ENCODE measurements around the gene PLEKHS1. TPM values are rescaled to one million over a fixed set of nuclear protein-coding genes. Genes with fewer than 3 reads are reported as not detected.

PLEKHS1 gene
- under 0.01 TPM in 1 of 2 replicates, not detected in the other for total RNA-seq

DNA sequence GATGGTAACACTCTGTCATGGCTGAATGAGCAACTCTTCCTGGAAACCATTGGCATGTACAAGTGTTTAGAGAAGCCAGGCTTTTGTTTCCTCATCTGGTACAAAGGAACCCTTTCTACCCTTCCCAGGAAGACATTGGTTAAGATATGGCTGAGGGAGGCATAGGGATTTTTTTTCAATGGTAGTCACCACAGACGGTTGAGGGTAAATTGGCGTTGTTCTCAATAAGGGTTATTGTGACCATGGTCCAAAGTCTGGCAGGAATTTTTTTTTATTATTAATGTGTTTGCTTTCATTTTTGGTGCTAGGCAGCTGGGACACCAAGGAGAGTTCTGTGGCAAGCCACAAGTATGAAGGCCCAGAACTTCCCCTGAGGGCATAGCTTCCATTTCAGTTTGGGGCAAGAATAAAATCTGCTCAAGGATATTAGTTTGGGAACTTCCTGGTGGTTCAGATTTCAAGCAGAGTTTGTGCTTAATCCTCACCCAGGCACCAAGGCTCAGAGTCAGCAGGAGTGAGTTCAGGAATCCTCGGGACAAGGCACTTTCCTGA lies at the start of gene PLEKHS1:
TSS of gene PLEKHS1 (plus strand) at position 502 of the 552 bp plus-strand sequence. CDS start 3,596 bp downstream, outside the sequence.
- TF ChIP-seq, protein P1, sequence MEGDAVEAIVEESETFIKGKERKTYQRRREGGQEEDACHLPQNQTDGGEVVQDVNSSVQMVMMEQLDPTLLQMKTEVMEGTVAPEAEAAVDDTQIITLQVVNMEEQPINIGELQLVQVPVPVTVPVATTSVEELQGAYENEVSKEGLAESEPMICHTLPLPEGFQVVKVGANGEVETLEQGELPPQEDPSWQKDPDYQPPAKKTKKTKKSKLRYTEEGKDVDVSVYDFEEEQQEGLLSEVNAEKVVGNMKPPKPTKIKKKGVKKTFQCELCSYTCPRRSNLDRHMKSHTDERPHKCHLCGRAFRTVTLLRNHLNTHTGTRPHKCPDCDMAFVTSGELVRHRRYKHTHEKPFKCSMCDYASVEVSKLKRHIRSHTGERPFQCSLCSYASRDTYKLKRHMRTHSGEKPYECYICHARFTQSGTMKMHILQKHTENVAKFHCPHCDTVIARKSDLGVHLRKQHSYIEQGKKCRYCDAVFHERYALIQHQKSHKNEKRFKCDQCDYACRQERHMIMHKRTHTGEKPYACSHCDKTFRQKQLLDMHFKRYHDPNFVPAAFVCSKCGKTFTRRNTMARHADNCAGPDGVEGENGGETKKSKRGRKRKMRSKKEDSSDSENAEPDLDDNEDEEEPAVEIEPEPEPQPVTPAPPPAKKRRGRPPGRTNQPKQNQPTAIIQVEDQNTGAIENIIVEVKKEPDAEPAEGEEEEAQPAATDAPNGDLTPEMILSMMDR (IDR thresholded peaks at IDR 0.05; ENCODE audit: insufficient read depth, low read depth, low read length) = no peak
- H3K4me3 ChIP-seq (ENCODE audit: low read depth, low read length) = no peak within 1 kb of the TSS
- peak; percentile 18 for DNase-seq (ENCODE audit: low read depth)

DNA sequence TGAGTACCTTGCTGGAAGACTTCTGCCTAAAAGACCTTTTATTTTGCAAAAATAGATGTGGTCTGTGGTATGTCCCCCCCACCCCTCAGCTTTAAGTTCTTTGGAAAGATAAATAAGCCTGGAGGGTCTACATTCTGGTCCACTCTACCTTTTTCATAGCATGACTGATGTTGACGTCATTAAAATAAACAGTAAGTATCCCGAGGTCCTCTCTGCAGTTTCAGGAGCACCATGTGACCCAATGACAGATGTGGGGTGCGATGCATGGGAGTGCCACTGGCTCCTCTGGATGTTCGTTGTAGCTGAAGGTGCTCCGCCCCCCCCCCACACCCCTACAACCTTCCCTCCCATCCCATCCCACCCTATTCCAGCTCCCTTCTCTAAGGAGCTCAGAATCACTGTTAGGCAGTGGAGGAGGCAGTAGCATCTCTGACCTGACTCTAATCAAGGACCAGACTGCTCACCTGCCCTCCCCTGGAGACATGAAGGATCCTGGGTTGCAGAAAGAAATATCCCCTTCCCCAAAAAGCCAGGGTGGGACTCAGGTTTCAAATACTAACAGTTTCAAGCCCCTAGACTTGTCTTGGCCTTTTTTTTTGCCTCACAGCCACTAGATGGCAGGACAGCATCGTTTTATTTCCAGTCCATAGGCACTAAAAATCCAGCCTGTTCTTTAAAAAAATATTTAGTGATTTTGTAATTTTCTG lies 46.7 kb upstream of the PLEKHS1 start:
- TF ChIP-seq, protein P1 (IDR thresholded peaks at IDR 0.05; ENCODE audit: insufficient read depth, low read depth, low read length) = peak; percentile 77
- no peak overlapping the region for H3K4me3 ChIP-seq (ENCODE audit: low read depth, low read length)
- DNase-seq (ENCODE audit: low read depth) = peak; percentile 62

DNA sequence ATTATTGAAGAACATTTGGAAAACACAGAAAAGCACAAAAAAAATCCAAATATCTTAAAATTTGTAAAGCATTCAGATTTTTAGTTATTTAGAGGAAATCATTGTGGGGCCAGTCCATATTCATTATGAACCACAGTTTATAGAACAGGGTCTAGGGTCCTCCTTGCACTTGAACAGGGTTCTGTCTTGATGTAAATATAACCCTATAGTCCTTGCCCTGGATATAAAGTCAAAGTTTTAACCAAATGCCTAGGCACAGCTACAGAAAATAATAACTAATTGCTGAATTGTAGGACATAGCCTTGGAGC lies 46.2 kb upstream of the PLEKHS1 start:
- TF ChIP-seq, protein P1 (IDR thresholded peaks at IDR 0.05; ENCODE audit: insufficient read depth, low read depth, low read length) = no peak
- no peak overlapping the region for H3K4me3 ChIP-seq (ENCODE audit: low read depth, low read length)
- no peak for DNase-seq (ENCODE audit: low read depth)

DNA sequence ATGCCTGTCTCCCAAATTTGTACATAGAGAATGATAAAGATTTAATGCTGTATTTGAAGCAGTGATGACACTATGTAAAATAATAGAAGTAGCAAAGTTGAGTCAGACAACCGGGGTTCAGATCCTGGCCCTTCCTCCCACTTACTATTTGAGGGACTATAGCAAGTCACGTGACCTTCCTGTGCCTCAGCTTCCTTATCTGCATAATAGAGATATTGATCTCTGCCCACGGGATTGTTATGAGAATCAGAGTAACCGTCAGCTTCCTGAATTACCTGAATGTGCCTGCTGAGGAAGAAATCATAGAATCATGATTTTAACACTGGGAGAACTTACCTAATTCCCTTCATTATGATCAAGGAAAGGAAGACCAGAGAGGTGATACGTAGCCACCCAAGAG lies 44.9 kb upstream of the PLEKHS1 start:
- TF ChIP-seq, protein P1 (IDR thresholded peaks at IDR 0.05; ENCODE audit: insufficient read depth, low read depth, low read length) = no peak
- no peak overlapping the region for H3K4me3 ChIP-seq (ENCODE audit: low read depth, low read length)
- no peak for DNase-seq (ENCODE audit: low read depth)

DNA sequence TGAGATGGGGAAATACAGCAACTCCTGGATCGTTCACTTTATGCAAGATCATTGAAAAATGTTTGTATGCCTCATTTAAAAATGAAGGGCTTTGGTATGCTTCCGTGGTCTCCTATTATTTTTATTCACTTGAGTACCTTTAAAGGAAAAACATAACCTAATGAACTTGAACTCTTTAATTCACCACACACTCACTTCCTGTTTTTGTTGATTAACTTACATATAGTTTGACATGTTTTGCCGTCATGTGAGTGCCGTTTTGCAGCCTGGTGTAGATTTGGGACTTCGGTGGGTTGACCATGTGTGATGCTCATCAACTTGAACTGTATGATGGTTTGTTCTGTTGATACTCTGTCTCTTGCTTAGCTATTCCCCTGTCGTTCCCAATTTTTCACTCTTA lies 42.8 kb upstream of the PLEKHS1 start:
- DNase-seq (ENCODE audit: low read depth) = no peak
- TF ChIP-seq, protein P1 (IDR thresholded peaks at IDR 0.05; ENCODE audit: insufficient read depth, low read depth, low read length) = no peak
- H3K4me3 ChIP-seq (ENCODE audit: low read depth, low read length) = no peak overlapping the region

DNA sequence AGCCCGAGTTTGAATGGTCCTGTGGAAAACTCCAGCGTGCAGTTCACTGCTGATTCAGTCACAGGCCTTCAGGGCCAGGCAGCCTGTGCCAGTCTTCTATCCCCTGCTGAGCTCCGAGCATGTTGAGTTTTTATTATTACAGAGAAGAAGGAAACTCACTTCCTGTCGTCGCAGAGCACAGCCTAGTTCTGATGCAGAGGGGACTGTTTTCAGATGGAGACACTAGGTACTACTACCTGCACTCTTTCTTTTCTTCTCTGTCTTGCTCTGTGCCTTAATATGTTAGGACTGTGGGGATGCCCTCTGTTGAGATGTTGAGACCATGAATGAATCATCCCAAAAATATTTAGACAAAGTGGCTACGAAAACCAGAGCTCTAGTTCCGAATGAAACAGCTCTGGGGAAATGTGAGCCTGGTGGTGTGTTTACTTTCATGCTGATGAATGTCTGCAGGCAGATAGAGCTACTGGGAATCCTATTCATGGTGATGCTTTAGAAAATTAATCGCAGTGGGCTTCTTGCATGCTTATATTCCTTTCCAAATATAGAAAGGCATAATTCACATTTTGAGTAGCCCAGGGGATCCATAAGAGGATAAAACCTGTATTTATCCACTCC lies 42.2 kb upstream of the PLEKHS1 start:
- TF ChIP-seq, protein P1 (IDR thresholded peaks at IDR 0.05; ENCODE audit: insufficient read depth, low read depth, low read length) = peak; percentile 3
- no peak overlapping the region for H3K4me3 ChIP-seq (ENCODE audit: low read depth, low read length)
- DNase-seq (ENCODE audit: low read depth) = peak; percentile 82

All from fibroblast of villous mesenchyme (primary cell).